Liver (tissue), 9 donors: ENCODE measurements around the gene SLC18A2. TPM values are rescaled to one million over a fixed set of nuclear protein-coding genes. Genes with fewer than 3 reads are reported as not detected.

Experiments used
- DNase-seq: peaks from one replicate; pipeline ENCODE4 v3.0.0-alpha.2; 2017; ENCODE audit warnings: low spot score
- H3K27ac ChIP-seq, 2 donors: one replicate each; pipeline ENCODE4 v1.7.0; 2013; ENCODE audit warnings: inconsistent platforms in 2 of 2, low read length in 2 of 2, control low read depth in 1 of 2, low read depth in 1 of 2, mild to moderate bottlenecking in 1 of 2
- H3K27me3 ChIP-seq, 4 donors: one replicate each; pipeline versions ENCODE4 v1.6.1 to v1.7.0; 2013; ENCODE audit warnings: low read length in 3 of 4, inconsistent platforms in 1 of 4, mild to moderate bottlenecking in 1 of 4, moderate library complexity in 1 of 4; ENCODE audit not compliant: control insufficient read depth in 4 of 4, insufficient read depth in 4 of 4
- H3K36me3 ChIP-seq, 4 donors: one replicate each; pipeline versions ENCODE4 v1.6.1 to v1.7.0; 2013; ENCODE audit warnings: low read length in 3 of 4, mild to moderate bottlenecking in 3 of 4, low read depth in 1 of 4, moderate library complexity in 1 of 4; ENCODE audit not compliant: control insufficient read depth in 4 of 4, insufficient read depth in 3 of 4
- H3K4me1 ChIP-seq, 4 donors: one replicate each; pipeline versions ENCODE4 v1.6.1 to v1.7.0; 2013; ENCODE audit warnings: low read length in 3 of 4, mild to moderate bottlenecking in 3 of 4, moderate library complexity in 1 of 4; ENCODE audit not compliant: control insufficient read depth in 4 of 4, insufficient read depth in 4 of 4
- H3K4me3 ChIP-seq, 3 donors: one replicate each; pipeline versions ENCODE4 v1.6.1 to v1.7.0; 2013; ENCODE audit warnings: low read length in 3 of 3, control low read depth in 1 of 3, low read depth in 1 of 3, mild to moderate bottlenecking in 1 of 3
- H3K9ac ChIP-seq, 2 donors: one replicate each; pipeline ENCODE4 v1.7.0; 2013; ENCODE audit warnings: low read length in 2 of 2, mild to moderate bottlenecking in 2 of 2, moderate library complexity in 2 of 2, control low read depth in 1 of 2, low read depth in 1 of 2
- H3K9me3 ChIP-seq, 4 donors: one replicate each; pipeline versions ENCODE4 v1.6.1 to v1.7.0; 2013; ENCODE audit warnings: low read length in 3 of 4; ENCODE audit not compliant: control insufficient read depth in 4 of 4
- ATF3 ChIP-seq: IDR thresholded peaks from 2 replicates; pipeline ENCODE4 v1.6.1; 2016; ENCODE audit warnings: antibody characterized with exemption
- CTCF ChIP-seq: fragments of 150-350 bp; IDR thresholded peaks from 2 replicates; pipeline ENCODE4 v1.5.1; 2017; ENCODE audit warnings: improper control_type of control experiment, low read depth, low read length; ENCODE audit not compliant: missing input control
- EGR1 ChIP-seq, 2 donors: IDR thresholded peaks; 2 replicates each; pipeline ENCODE4 v1.6.1; 2016 to 2018; ENCODE audit warnings: antibody characterized with exemption in 2 of 2, low read depth in 2 of 2
- FOXA1 ChIP-seq: IDR thresholded peaks from 2 replicates; pipeline ENCODE4 v1.6.1; 2016; ENCODE audit warnings: antibody characterized with exemption
- FOXA2 ChIP-seq: IDR thresholded peaks from 2 replicates; pipeline ENCODE4 v1.6.1; 2016; ENCODE audit warnings: antibody characterized with exemption
- GABPA ChIP-seq, 2 donors: IDR thresholded peaks in 1 of 2; conservative IDR thresholded peaks in 1 of 2; 2 replicates each; pipeline ENCODE4 v1.6.1; 2016; ENCODE audit warnings: antibody characterized with exemption in 2 of 2, mild to moderate bottlenecking in 1 of 2, moderate library complexity in 1 of 2
- HNF4A ChIP-seq, 2 donors: conservative IDR thresholded peaks; 2 replicates each; pipeline ENCODE4 v1.6.1; 2016; ENCODE audit warnings: antibody characterized with exemption in 2 of 2, mild to moderate bottlenecking in 2 of 2
- HNF4G ChIP-seq: IDR thresholded peaks from 2 replicates; pipeline ENCODE4 v1.6.1; 2016; ENCODE audit warnings: antibody characterized with exemption
- MAX ChIP-seq: IDR thresholded peaks from 2 replicates; pipeline ENCODE4 v1.6.1; 2016; ENCODE audit warnings: antibody characterized with exemption
- NR2F2 ChIP-seq: IDR thresholded peaks from 2 replicates; pipeline ENCODE4 v1.6.1; 2016; ENCODE audit warnings: antibody characterized with exemption
- RAD21 ChIP-seq, 2 donors: IDR thresholded peaks; 2 replicates each; pipeline ENCODE4 v1.6.1; 2016; ENCODE audit warnings: antibody characterized with exemption in 2 of 2, mild to moderate bottlenecking in 2 of 2
- SP1 ChIP-seq: IDR thresholded peaks from 2 replicates; pipeline ENCODE4 v1.6.1; 2018; ENCODE audit warnings: antibody characterized with exemption, mild to moderate bottlenecking
- YY1 ChIP-seq: IDR thresholded peaks from 2 replicates; pipeline ENCODE4 v1.6.1; 2016; ENCODE audit warnings: antibody characterized with exemption, mild to moderate bottlenecking
- ZBTB33 ChIP-seq: IDR thresholded peaks from 2 replicates; pipeline ENCODE4 v1.6.1; 2016; ENCODE audit warnings: antibody characterized with exemption
- WGBS: extraction: QIAGEN DNeasy Blood & Tissue Kit; methylation state at CpG from one replicate; pipeline ENCODE4 v1.1.7; 2013; 5-methylcytosine and 5-hydroxymethylcytosine counted together
- polyA plus RNA-seq, 2 donors: library from polyadenylated mRNA; stranded (reverse) in 1 of 2; unstranded in 1 of 2; fragments of 200-250 nt in 1 of 2; fragments of >200 nt in 1 of 2; fragmentation: Nextera tagmentation in 1 of 2; extraction: Ambion mirVana in 1 of 2; gene quantifications; one replicate each; pipeline versions ENCODE4 v1.2.1 to v1.2.3, GENCODE V29; 2013 to 2015
- total RNA-seq, 2 donors: library from RNA; depleted of rRNA; stranded (reverse); fragments of >200 nt; gene quantifications; one replicate each; pipeline ENCODE4 v1.2.3, GENCODE V29; 2014
- donor health status: healthy.
- donor health status: healthy.
- donor health status: healthy.
- donor health status: healthy.
- donor health status: healthy.

The SLC18A2 gene
- total and polyA plus RNA-seq, 4 donors, result 0.92 to 3.7 (median 1.4) TPM

GRCh38 chr10:117216611-117217195, 24.2 kb upstream of the SLC18A2 start:
- no peak overlapping the region for H3K27ac ChIP-seq
- peak overlapping the region; percentile 35 to 75 (median 58) for H3K4me3 ChIP-seq
- 2% methylated on average over 52 of the region's 52 CpGs for WGBS
- peak; percentile 100 for TF ChIP-seq CTCF
- no peak for TF ChIP-seq NR2F2
- peak; percentile 88 to 95 for TF ChIP-seq RAD21 (IDR thresholded peaks at IDR 0.05)
- peak; percentile 80 for DNase-seq
- H3K9me3 ChIP-seq, result peaks cover 0 to 4% (median 2%) of the 10 kb centered on the region in 4 donors
- peak overlapping the region in 1 of 2 donors; percentile 57 for H3K9ac ChIP-seq
- H3K4me1 ChIP-seq, result peaks cover 6 to 13% (median 9%) of the 10 kb centered on the region in 4 donors
- peaks cover 0 to 4% (median 2%) of the 10 kb centered on the region in 4 donors for H3K27me3 ChIP-seq
- H3K36me3 ChIP-seq, result no peaks in the 10 kb centered on the region

GRCh38 chr10:117217196-117217761, 23.6 kb upstream of the SLC18A2 start:
- no peak overlapping the region for H3K27ac ChIP-seq
- TF ChIP-seq HNF4A (conservative IDR thresholded peaks at IDR 0.05), result no peak
- TF ChIP-seq ZBTB33, result no peak
- TF ChIP-seq RAD21 (IDR thresholded peaks at IDR 0.05), result no peak
- TF ChIP-seq HNF4G, result no peak
- TF ChIP-seq FOXA1, result no peak
- no peak for TF ChIP-seq YY1
- TF ChIP-seq MAX, result no peak
- no peak for TF ChIP-seq SP1
- TF ChIP-seq EGR1 (IDR thresholded peaks at IDR 0.05; ENCODE audit: low read depth in 2 of 2), result no peak
- TF ChIP-seq FOXA2, result no peak
- no peak for TF ChIP-seq ATF3
- TF ChIP-seq CTCF, result no peak
- no peak for TF ChIP-seq GABPA (IDR thresholded peaks at IDR 0.05 in 1 of 2, conservative IDR thresholded peaks at IDR 0.05 in 1 of 2)
- no peak for DNase-seq
- H3K4me3 ChIP-seq, result peak overlapping the region; percentile 35 to 75 (median 58)
- H3K36me3 ChIP-seq, result no peaks in the 10 kb centered on the region
- H3K27me3 ChIP-seq, result peaks cover 0 to 4% (median 2%) of the 10 kb centered on the region in 4 donors
- peak overlapping the region in 1 of 2 donors; percentile 57 for H3K9ac ChIP-seq
- peaks cover 0 to 4% (median 2%) of the 10 kb centered on the region in 4 donors for H3K9me3 ChIP-seq
- H3K4me1 ChIP-seq, result peaks cover 6 to 13% (median 9%) of the 10 kb centered on the region in 4 donors
- WGBS, result 21% methylated on average over 22 of the region's 22 CpGs
